Gastroesophageal sphincter (tissue), 3 donors: ENCODE measurements around the gene TRIM43B.

ENCODE experiments used
- CTCF ChIP-seq, 4 experiments: fragments of 200-600 bp in 2 of 4; fragments of 450-650 bp in 2 of 4; sonication (generic) in 1 of 4; IDR thresholded peaks; one replicate each; pipeline ENCODE4 v1.5.1; 2017 to 2019; ENCODE audit warnings: antibody characterized with exemption in 4 of 4, mild to moderate bottlenecking in 2 of 4, moderate library complexity in 2 of 4
- EP300 ChIP-seq: sonication (generic); formaldehyde crosslinking; IDR thresholded peaks from one replicate; pipeline ENCODE4 v1.6.1; 2017; ENCODE audit warnings: antibody characterized with exemption, mild to moderate bottlenecking
- POLR2A ChIP-seq, 2 donors: fragments of 450-650 bp; IDR thresholded peaks; one replicate each; pipeline ENCODE4 v1.6.1; 2017; ENCODE audit warnings: antibody characterized with exemption in 2 of 2, mild to moderate bottlenecking in 2 of 2, moderate library complexity in 1 of 2
- POLR2AphosphoS5 ChIP-seq: sonication (generic); formaldehyde crosslinking; IDR thresholded peaks from one replicate; pipeline ENCODE4 v1.6.1; 2017; ENCODE audit warnings: antibody characterized with exemption

GRCh38 chr2:95526360-95527341, 42.1 kb upstream of the TRIM43B start:
- TF ChIP-seq POLR2A (IDR thresholded peaks at IDR 0.05) (peak; percentile 25 to 27), CTCF (IDR thresholded peaks at IDR 0.05) (peak; percentile 8 to 52 (median 34)), POLR2AphosphoS5 (no peak), EP300 (no peak)
